Psoas muscle (tissue), 8 donors: ENCODE results near the gene CDV3. TPM values are rescaled to one million over a fixed set of nuclear protein-coding genes. Genes with fewer than 3 reads are reported as not detected.
"Not testable (repeated sequence)": the region's sequence is repeated elsewhere in the genome, so short reads cannot be mapped to it uniquely, and the experiment has no call there.

Experiments used
- ATAC-seq, 4 donors: fragments of 200-7000 bp; cut with Tn5 transposase; one replicate each; pipeline ENCODE4 v1.9.1; 2020; ENCODE audit warnings: moderate library complexity in 3 of 4, mild to moderate bottlenecking in 2 of 4
- DNase-seq, 2 donors: peaks; one replicate each; pipeline ENCODE4 v3.0.0-alpha.2; 2020
- H3K27ac ChIP-seq: fragments of 200-600 bp; one replicate; pipeline ENCODE4 v1.8.0; 2022
- H3K27me3 ChIP-seq, 3 donors: fragments of 200-600 bp in 1 of 3; one replicate each; pipeline versions ENCODE4 v1.6.1 to v1.8.0; 2013 to 2022; ENCODE audit warnings: low read length in 2 of 3, mild to moderate bottlenecking in 2 of 3, moderate library complexity in 1 of 3; ENCODE audit not compliant: insufficient read depth in 3 of 3
- H3K36me3 ChIP-seq, 2 donors: fragments of 200-600 bp in 1 of 2; one replicate each; pipeline versions ENCODE4 v1.6.1 to v1.8.0; 2013 to 2022; ENCODE audit warnings: low read depth in 1 of 2, mild to moderate bottlenecking in 1 of 2, moderate library complexity in 1 of 2; ENCODE audit not compliant: insufficient read depth in 1 of 2
- H3K4me1 ChIP-seq: fragments of 200-600 bp; one replicate; pipeline ENCODE4 v1.8.0; 2022
- H3K4me3 ChIP-seq: fragments of 200-600 bp; one replicate; pipeline ENCODE4 v1.8.0; 2022; ENCODE audit warnings: mild to moderate bottlenecking
- H3K9me3 ChIP-seq: fragments of 200-600 bp; one replicate; pipeline ENCODE4 v1.8.0; 2022
- CTCF ChIP-seq: fragments of 200-600 bp; IDR thresholded peaks from one replicate; pipeline ENCODE4 v1.8.0; 2022; ENCODE audit warnings: antibody characterized with exemption
- WGBS, 3 donors: extraction: QIAGEN DNeasy Blood & Tissue Kit; methylation state at CpG; one replicate each; pipeline versions ENCODE4 v1.1.6 to v1.1.7; 2013; 5-methylcytosine and 5-hydroxymethylcytosine counted together
- intact Hi-C, 2 donors: fragments of 100-400 bp; cut with DNase I; formaldehyde crosslinking; loops; one replicate each; pipeline versions ENCODE4 v1.11.0 to v1.14.2; 2022
- polyA plus RNA-seq, 3 donors: library from polyadenylated mRNA; stranded (reverse); fragments of 200-250 nt; gene quantifications; one replicate each; pipeline ENCODE4 v1.2.3, GENCODE V29; 2013
- total RNA-seq, 4 donors: library from RNA; stranded (reverse); fragmentation: NEBNext Ultra II Directional in 2 of 4; extraction: Animal tissue kit (Norgen Biotek cat#: 25700) in 2 of 4; gene quantifications; one replicate each; pipeline versions ENCODE4 v1.2.1 to v1.2.4, GENCODE V29; 2021 to 2023
- donor health status: healthy with polysubstance abuse.
- donor health status: DM: no; HTN: no; CAD: no; lungs with moderate emphysema.
- donor health status: Bipolar disorder and iron deficiency.
- donor health status: healthy.
- donor health status: DM: yes; HTN: yes; CAD: no.
- donor health status: DM: no; HTN: no; CAD: no.
- donor health status: DM: no; HTN: no; CAD: no.
- donor health status: DM: yes; HTN: yes; CAD: no.

The CDV3 gene
- total and polyA plus RNA-seq, 7 donors, result 175 to 444 (median 319) TPM

- no peak overlapping the region for H3K4me3 ChIP-seq
- intact Hi-C loops, result no loop called here
- H3K9me3 ChIP-seq, result no peaks in the 10 kb centered on the region
- no peak overlapping the region for H3K27ac ChIP-seq
- no peaks in the 10 kb centered on the region for H3K4me1 ChIP-seq
- TF ChIP-seq CTCF, result no peak
- H3K36me3 ChIP-seq, result no peaks in the 10 kb centered on the region
- no peaks in the 10 kb centered on the region for H3K27me3 ChIP-seq
- ATAC-seq, result peak in 1 of 4 donors; percentile 44
- DNase-seq, result no peak
- 23 to 37% (median 28%) methylated on average over 2 of the region's 2 CpGs for WGBS, 3 donors
These were observed 32.4 kb upstream of the CDV3 start for GRCh38 chr3:133540896-133541674.

- H3K36me3 ChIP-seq, result no peaks in the 10 kb centered on the region
- DNase-seq, result no peak
- no peaks in the 10 kb centered on the region for H3K9me3 ChIP-seq
- intact Hi-C loops, result no loop called here
- WGBS, 3 donors, result 70 to 74% (median 72%) methylated on average over 7 of the region's 7 CpGs
- H3K4me1 ChIP-seq, result peaks cover 7% of the 10 kb centered on the region
- no peak overlapping the region for H3K4me3 ChIP-seq
- no peaks in the 10 kb centered on the region for H3K27me3 ChIP-seq
- H3K27ac ChIP-seq, result no peak overlapping the region
- ATAC-seq, result no peak
- TF ChIP-seq CTCF, result no peak
These were observed 30.6 kb upstream of the CDV3 start for GRCh38 chr3:133542871-133543270.

- DNase-seq, H3K36me3 ChIP-seq, H3K9me3 ChIP-seq, H3K27me3 ChIP-seq, H3K27ac ChIP-seq, intact Hi-C loops, H3K4me3 ChIP-seq, ATAC-seq: not testable (repeated sequence)
- H3K4me1 ChIP-seq, result peaks cover 10% of the 10 kb centered on the region
- WGBS, 3 donors, result 72 to 81% (median 79%) methylated on average over 2 of the region's 2 CpGs
These were observed 28.5 kb upstream of the CDV3 start for GRCh38 chr3:133544983-133545382.

GRCh38 chr3:133547432-133548041 lies 25.9 kb upstream of the CDV3 start:
- ATAC-seq, result peak; percentile 38 to 48 (median 46)
- intact Hi-C loops, result no loop called here
- Histone ChIP-seq H3K27ac (no peak overlapping the region), H3K27me3 (no peaks in the 10 kb centered on the region), H3K4me1 (peaks cover 10% of the 10 kb centered on the region), H3K4me3 (no peak overlapping the region), H3K36me3 (no peaks in the 10 kb centered on the region), H3K9me3 (no peaks in the 10 kb centered on the region)
- 37 to 65% (median 54%) methylated on average over 3 of the region's 3 CpGs for WGBS, 3 donors
- no peak for TF ChIP-seq CTCF
- no peak for DNase-seq

GRCh38 chr3:133548090-133548489 lies 25.4 kb upstream of the CDV3 start:
- no peak for ATAC-seq
- H3K27me3 ChIP-seq, result no peaks in the 10 kb centered on the region
- TF ChIP-seq CTCF, result no peak
- peaks cover 10% of the 10 kb centered on the region for H3K4me1 ChIP-seq
- no peaks in the 10 kb centered on the region for H3K9me3 ChIP-seq
- H3K4me3 ChIP-seq, result no peak overlapping the region
- no peaks in the 10 kb centered on the region for H3K36me3 ChIP-seq
- no peak for DNase-seq
- WGBS, 3 donors, result 36 to 43% (median 40%) methylated on average over 2 of the region's 2 CpGs
- H3K27ac ChIP-seq, result no peak overlapping the region
- intact Hi-C loops, result no loop called here
